AG10803 (cell line): ENCODE results near the gene VTA1.
"Not testable (repeated sequence)": the region's sequence is repeated elsewhere in the genome, so short reads cannot be mapped to it uniquely, and the experiment has no call there.

Experiments
- DNase-seq: peaks from one replicate; pipeline ENCODE4 v3.0.0; 2010; ENCODE audit warnings: low read depth
- H3K4me3 ChIP-seq: 2 replicates; pipeline ENCODE4 v1.5.1; 2011; ENCODE audit warnings: mild to moderate bottlenecking, low read length, control low read depth
- CTCF ChIP-seq: conservative IDR thresholded peaks from 2 replicates; pipeline ENCODE4 v1.5.1; 2011; ENCODE audit warnings: mild to moderate bottlenecking, low read length, control low read depth, inconsistent platforms

The VTA1 gene

DNA sequence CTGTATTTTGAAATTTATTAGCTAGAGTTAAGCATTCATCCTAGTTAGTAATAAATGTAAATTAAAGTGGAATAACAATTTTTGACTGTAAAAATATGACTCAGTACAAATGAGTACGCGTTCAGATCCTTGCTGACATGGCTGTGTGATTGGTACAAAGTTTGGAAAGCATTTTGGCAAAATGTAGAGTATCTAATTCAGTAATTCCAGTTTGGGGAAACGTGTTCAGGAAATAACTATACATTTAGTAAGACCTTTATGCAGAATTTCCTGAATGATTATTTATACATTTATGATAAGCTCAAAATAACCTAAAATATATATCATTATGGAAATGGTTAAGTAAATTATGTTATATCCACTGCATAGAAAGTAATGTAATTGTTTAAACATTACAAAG, 8.0 kb downstream of the VTA1 start:
- H3K4me3 ChIP-seq: no peak overlapping the region
- no peak for TF ChIP-seq CTCF
- DNase-seq: no peak

- peak; percentile 33 for TF ChIP-seq CTCF
- no peak overlapping the region for H3K4me3 ChIP-seq
- peak; percentile 23 for DNase-seq
Measured at GRCh38 chr6:142155895-142156757, 9.1 kb downstream of the VTA1 start.

DNA sequence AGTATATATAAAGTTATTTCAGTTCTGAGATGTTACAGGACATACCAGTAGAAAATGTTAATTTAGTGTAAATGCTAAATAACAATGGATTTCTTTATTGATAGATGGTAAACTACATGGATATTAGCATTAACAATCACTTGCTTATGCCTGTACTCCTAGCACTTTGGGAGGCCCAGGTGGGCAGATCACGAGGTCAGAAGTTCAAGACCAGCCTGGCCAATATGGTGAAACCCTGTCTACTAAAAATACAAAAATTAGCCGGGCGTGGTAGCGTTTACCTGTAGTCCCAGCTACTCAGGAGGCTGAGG, 9.7 kb downstream of the VTA1 start:
- DNase-seq, H3K4me3 ChIP-seq: not testable (repeated sequence)

DNA sequence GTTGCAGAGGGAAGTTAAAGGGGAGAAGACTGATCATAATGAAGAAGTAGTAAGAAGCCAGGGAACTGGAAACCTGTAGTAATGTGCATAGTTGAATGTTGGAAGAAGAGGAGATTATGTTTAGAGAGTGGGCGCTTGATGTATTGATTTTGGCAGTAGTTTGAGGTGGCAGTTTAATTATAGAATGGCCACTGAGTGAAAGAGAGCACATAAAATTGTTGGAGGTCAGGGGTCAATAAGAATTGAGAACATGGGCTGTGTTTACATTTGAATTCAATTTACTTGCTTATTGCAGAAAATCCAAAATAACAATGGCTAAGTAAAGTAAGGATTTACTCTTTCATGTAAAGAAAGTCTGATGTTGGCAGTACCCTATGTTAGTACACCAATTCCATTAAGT, 15.7 kb downstream of the VTA1 start:
- H3K4me3 ChIP-seq: no peak overlapping the region
- no peak for DNase-seq
- TF ChIP-seq CTCF: no peak

GRCh38 chr6:142165227-142165626, 18.2 kb downstream of the VTA1 start:
- no peak overlapping the region for H3K4me3 ChIP-seq
- no peak for TF ChIP-seq CTCF
- DNase-seq: no peak

DNA sequence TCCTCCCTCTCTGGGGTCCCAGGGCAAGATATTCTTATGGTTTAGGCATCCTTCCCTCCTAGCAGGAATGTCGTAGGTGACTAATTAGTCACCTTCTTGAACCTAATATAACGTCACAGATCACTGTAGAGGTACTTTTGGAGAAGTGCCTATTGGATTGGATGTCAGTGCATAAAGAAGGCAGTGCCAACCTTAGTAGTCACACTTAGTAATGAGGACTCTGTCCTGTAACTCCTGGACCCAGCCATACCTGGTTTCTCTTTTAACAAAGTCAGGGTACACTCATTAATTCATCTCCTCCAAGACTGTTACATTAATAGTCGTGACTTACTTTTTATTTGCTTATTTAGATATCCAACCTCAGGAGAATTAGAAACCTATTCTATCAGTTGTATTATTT, 20.0 kb downstream of the VTA1 start:
- H3K4me3 ChIP-seq: no peak overlapping the region
- DNase-seq: no peak
- TF ChIP-seq CTCF: no peak

DNA sequence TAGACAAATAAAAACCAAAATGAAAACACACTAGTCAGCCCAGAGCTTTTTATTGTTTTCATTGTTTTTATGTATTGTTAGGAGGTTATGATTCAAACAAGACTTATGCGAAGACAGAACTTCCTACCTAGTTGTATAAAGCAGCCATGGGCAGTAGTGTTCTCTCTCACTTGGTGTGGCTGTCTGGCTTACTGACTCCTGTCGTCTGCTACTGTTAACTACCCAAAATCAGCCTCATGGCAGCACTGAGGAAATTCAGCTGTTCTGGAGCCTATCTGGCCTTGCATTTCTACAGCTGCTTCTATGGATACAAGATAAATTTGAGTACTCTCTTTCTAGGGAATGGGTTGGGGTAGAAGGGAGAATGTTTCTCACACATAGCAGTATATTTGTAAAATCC, 20.4 kb downstream of the VTA1 start:
- H3K4me3 ChIP-seq: no peak overlapping the region
- no peak for DNase-seq
- no peak for TF ChIP-seq CTCF
